Endometrial microvascular endothelial cells (primary cell): ENCODE data around the gene COL11A1. TPM values are rescaled to one million over a fixed set of nuclear protein-coding genes. Genes with fewer than 3 reads are reported as not detected.
"Not testable (repeated sequence)": the region's sequence is repeated elsewhere in the genome, so short reads cannot be mapped to it uniquely, and the experiment has no call there.

Experiments
- in situ Hi-C: cut with HindIII; loops from 2 replicates; pipeline ENCODE4 v1.10.0; 2017; ENCODE audit warnings: low sequenced_read_pairs, low pct_unique_long_range_greater_than_20kb; ENCODE audit errors: inconsistent ontology term
- total RNA-seq: library from RNA; depleted of rRNA; stranded (reverse); fragments of >200 nt; gene quantifications from one replicate; pipeline ENCODE4 v1.2.3, GENCODE V29; 2015; ENCODE audit errors: inconsistent ontology term

The COL11A1 gene
- total RNA-seq = not detected

GRCh38 chr1:103108376-103109150, at the start of gene COL11A1:
COL11A1 (minus strand) TSS chr1:103108522; CDS start chr1:103108178, 344 bp downstream.
- in situ Hi-C loops = no loop called here

DNA sequence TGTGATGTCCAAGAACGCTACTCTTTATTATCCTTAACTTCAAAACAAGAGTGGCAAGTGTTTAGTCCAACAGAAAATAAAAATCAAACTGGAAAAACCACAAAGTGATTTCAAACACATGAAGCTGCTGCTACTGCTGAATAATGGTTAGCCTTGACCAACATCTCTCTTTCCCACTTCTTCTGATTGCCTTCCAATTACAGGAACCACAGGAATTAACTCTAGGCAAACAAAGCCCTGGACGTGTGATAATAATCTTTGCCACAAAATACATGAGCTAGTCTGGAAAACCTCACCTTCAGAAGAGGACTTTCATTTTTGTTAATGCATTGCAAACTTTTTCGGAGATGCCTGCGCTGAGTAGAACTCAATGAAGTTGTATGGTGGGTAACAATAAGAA, 48.6 kb upstream of the COL11A1 start:
- in situ Hi-C loops = no loop called here

GRCh38 chr1:103146166-103146565, 37.8 kb upstream of the COL11A1 start:
- in situ Hi-C loops = no loop called here

GRCh38 chr1:103145449-103145848, 37.1 kb upstream of the COL11A1 start:
- in situ Hi-C loops = no loop called here

DNA sequence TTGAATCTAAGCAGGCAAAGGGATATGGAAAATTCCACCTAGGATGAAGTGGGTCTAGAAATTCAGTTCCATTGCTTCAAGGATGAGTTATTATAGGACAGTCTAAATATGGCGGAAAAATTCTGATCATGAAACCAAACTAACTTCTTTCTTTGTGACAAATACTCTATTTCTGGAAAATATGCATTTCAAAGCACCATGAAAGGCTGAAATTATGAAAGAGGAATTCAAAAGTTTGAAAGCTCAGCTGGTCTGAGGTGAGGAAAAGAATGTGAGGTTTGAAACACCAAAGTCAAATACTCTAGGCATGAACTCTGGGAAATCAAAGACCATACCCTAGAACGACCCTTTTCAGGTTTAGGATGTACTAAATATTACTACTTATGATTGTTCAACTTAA, 36.4 kb upstream of the COL11A1 start:
- in situ Hi-C loops = no loop called here

DNA sequence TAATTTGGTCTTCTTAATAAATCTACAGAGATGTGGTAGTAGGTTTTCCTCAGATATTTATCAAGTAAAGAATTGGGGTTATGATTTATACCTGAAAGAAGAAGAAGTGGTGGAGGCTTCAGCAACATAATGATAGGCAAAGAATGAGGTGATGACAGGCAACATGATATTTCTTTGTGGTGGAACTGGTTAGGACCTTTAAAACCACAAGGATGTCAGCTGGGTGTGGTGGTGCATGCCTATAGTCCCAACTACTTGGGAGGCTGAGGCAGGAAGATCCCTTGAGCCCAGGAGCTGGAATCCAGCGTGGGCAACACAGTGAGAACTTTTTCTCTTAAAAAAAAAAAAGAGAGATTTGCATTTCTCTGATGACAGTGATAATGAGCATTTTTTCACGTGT, 34.1 kb upstream of the COL11A1 start:
- in situ Hi-C loops = no loop called here

DNA sequence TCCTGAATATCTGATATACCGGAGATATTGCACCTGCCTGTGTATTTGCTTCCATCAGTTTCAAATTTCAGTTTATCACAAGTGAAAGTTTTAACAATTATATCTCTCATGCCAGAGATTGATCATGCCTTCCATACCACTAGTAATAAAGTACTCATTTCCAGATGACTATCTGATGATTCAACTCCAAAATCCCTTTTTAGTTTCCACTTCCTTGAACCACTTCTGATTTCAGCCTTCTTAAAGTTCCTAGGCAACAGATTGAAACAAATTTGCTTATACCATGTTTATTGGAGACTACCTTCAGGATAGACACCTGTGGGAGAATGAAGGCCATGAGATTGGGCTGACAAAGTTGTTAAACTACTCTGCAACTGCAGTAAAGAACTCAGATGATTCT, 21.5 kb upstream of the COL11A1 start:
- in situ Hi-C loops = no loop called here

DNA sequence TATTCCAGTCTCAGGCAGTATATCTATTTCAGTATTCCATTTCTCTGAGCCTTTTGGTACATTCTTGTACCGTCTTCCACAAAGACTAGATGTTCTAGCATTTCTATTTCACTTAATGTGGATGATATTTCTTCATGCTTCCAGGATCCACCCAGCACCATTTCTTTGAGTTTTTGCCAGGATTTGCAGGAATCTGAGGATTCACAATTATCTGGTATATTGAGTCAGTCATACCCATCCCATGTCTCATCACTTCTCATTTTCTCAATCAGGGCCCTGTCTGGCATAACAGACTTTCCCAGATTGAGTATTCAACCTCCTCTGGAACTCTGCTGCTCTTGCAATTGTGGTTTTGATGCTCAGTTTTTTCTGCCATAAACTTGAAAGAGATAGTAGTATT, 20.9 kb upstream of the COL11A1 start:
- in situ Hi-C loops = no loop called here

DNA sequence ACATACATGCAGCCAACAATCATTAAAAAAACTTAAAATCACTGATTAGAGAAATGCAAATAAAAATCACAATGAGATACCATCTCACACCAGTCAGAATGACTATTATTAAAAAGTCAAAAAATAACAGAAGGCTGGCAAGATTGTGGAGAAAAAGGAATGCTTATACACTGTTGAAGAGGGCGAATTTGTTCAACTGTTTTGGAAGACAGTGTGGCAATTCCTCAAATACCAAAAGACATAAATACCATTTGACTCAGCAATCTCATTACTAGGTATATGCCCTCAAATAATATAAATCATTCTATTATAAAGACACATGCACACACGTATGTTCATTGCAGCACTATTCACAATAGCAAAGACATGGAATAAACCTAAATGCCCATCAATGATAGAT, 19.9 kb upstream of the COL11A1 start:
- in situ Hi-C loops = not testable (repeated sequence)

GRCh38 chr1:103125219-103125618, 16.9 kb upstream of the COL11A1 start:
- in situ Hi-C loops = no loop called here

- in situ Hi-C loops = no loop called here
Observed at GRCh38 chr1:103122983-103123720, 14.8 kb upstream of the COL11A1 start.

DNA sequence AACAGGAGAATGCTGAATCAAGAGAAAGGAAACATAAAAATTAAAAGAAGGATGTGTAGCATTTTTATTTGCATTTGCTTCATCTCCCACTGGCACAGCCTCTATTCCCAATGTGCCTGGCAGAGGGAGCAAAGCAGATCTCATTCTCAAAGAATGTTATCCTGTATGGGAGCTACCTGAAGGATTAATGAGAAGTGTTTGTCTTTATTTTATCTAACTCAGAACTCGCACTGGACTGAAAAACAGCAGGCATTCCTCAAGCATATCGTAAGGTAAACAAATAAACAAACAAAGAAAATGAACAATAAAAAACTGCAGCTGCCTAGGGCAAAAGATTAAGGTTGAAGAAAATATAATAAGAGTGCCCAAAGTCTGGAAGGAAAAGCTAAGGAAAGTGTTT, 12.7 kb upstream of the COL11A1 start:
- in situ Hi-C loops = no loop called here

DNA sequence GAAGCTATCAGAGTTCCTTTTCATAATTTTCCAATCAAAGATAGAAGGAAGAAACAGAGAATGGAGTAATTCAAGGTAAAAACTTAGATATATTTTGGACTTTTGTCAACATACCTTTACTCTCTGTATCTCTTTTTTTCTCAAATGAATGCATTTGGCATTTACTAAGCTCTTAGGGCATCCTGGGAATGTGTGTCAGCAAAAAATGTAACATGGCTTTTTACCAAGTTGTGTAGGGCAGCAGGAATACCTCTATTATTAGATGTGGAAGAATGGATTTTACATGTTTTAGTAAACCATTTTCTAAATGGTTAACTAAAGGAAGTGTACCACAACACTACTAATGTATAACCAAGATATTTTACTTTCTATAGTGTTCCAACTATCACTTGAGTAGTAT, 4.2 kb upstream of the COL11A1 start:
- in situ Hi-C loops = no loop called here

DNA sequence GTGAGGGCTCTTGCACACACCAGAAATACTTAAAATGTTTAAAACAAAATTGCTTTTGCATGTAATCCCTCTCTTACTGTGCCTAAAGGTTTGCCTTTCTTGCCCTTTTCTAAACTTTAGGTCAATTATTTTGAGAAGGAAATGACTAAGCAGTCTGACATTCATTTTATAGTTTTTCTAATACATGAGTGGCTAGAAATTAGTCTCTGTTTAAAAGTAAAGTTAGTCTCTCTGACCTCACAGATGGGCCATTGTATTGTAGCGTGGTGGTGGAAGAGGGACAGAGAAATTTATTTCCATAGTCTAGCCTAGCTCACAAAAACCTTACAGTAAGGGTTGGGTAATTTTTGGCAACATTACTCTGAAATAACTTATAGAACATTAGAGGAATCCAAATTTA, 3.6 kb upstream of the COL11A1 start:
- in situ Hi-C loops = no loop called here

DNA sequence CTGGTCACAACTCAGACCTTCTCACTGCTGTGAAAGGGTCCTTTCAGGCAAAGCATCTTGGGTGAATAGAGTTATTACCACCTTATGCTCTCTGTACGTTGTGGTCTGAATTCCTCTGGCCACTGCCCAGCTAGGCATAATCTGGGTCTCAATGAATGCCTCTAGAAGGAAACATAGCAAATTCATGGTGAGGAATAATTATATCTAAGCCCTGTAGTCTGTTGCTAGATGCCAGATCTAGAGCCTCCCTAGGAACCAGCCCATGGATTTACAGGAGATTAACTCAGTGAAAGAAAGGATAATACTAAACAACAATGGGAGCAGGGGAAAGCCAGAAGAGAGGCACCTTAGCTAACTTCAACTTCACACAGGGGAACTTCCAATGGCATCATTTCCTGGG, 2.4 kb upstream of the COL11A1 start:
- in situ Hi-C loops = no loop called here

DNA sequence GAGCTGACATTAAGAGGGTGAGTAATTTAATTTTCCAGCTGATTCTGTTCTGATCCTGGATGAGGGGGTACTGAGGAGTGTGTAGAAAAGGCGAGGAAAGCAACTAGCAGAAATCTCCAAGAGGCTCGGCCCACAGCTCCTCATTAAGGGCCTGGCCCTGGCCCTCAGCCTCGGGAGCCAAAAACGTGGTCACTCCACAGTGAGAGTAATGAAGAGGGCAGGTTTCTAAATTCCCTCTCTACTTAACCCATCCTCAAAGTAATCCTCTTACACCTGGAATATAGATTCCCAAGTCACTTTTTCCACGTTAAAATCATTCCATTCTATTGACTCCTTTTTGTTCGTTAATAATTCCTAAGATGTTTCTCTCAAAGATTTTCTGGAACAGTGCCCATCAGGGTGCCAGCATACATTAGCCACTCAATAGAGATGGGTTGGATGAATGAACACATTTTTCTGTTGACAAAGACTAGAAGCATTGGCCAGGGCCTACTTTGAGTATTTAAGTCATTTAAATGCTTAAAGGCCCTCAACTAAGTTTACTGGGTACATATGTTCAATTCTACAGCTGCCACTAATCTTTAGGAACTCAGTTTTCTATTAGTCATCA, 1.1 kb upstream of the COL11A1 start:
- in situ Hi-C loops = no loop called here

GRCh38 chr1:103107741-103108375, 464 bp downstream of the COL11A1 start:
- in situ Hi-C loops = no loop called here

- in situ Hi-C loops = no loop called here
Observed at GRCh38 chr1:103106426-103107341, 1.6 kb downstream of the COL11A1 start.

- in situ Hi-C loops = no loop called here
Observed at GRCh38 chr1:103101399-103101798, 6.9 kb downstream of the COL11A1 start.
